SU-DHL-6 (cell line): Measurements from ENCODE around the gene CRKL.

ENCODE experiments used
- H2AFZ ChIP-seq: fragments of 200-600 bp; sonication (generic); 2 replicates; pipeline ENCODE4 v1.6.1; 2014; ENCODE audit warnings: low read depth, mild to moderate bottlenecking, moderate library complexity, mixed read lengths, antibody characterized with exemption, low read length; ENCODE audit not compliant: severe bottlenecking
- H3F3A ChIP-seq: fragments of 200-600 bp; shearing (Covaris generic); 2 replicates; pipeline ENCODE4 v1.6.0; 2016; ENCODE audit warnings: antibody characterized with exemption, mild to moderate bottlenecking; ENCODE audit not compliant: insufficient read depth
- H3K27ac ChIP-seq: fragments of 200-600 bp; sonication (generic); 2 replicates; pipeline ENCODE4 v1.5.1; 2016; ENCODE audit warnings: low read depth, mild to moderate bottlenecking, low read length, moderate library complexity, mixed read lengths
- H3K27me3 ChIP-seq: fragments of 200-600 bp; sonication (generic), shearing (Covaris generic); 2 replicates; pipeline ENCODE4 v1.6.0; 2014; ENCODE audit warnings: mild to moderate bottlenecking, low read length
- H3K36me3 ChIP-seq: fragments of 200-600 bp; sonication (generic); 2 replicates; pipeline ENCODE4 v1.6.1; 2014; ENCODE audit warnings: mild to moderate bottlenecking, low read length, mixed read lengths
- H3K4me2 ChIP-seq: fragments of 300-600, 200-600 bp; shearing (Covaris generic), sonication (generic); 2 replicates; pipeline ENCODE4 v1.6.0; 2014; ENCODE audit warnings: low read length, low read depth, mild to moderate bottlenecking; ENCODE audit not compliant: poor library complexity, severe bottlenecking
- H3K4me3 ChIP-seq: fragments of 200-600 bp; sonication (generic); 2 replicates; pipeline ENCODE4 v1.5.1; 2014; ENCODE audit warnings: antibody characterized with exemption, low read length, mild to moderate bottlenecking, mixed read lengths; ENCODE audit not compliant: insufficient read depth, poor library complexity, severe bottlenecking
- H3K79me2 ChIP-seq: fragments of 200-600 bp; sonication (generic); 2 replicates; pipeline ENCODE4 v1.6.1; 2014; ENCODE audit warnings: mild to moderate bottlenecking, low read length, moderate library complexity; ENCODE audit not compliant: insufficient read depth
- H3K9ac ChIP-seq: fragments of 200-600 bp; sonication (generic); 2 replicates; pipeline ENCODE4 v1.7.0; 2014; ENCODE audit warnings: mild to moderate bottlenecking, low read length
- H3K9me2 ChIP-seq: fragments of 200-600 bp; sonication (generic); replicated peaks from 2 replicates; pipeline ENCODE4 v1.6.1; 2014; ENCODE audit warnings: low read length; ENCODE audit not compliant: insufficient read depth
- H3K9me3 ChIP-seq: fragments of 200-600 bp; sonication (generic); 2 replicates; pipeline ENCODE4 v1.6.1; 2014; ENCODE audit warnings: low read length, mixed read lengths; ENCODE audit not compliant: insufficient read depth
- H4K20me1 ChIP-seq: fragments of 200-600 bp; sonication (generic); 2 replicates; pipeline ENCODE4 v1.6.1; 2014; ENCODE audit warnings: low read depth, mild to moderate bottlenecking, antibody characterized with exemption, low read length, moderate library complexity, mixed read lengths
- CTCF ChIP-seq: fragments of 200-600 bp; sonication (generic); IDR thresholded peaks from one replicate; pipeline ENCODE4 v1.5.1; 2017; ENCODE audit warnings: antibody characterized with exemption, mild to moderate bottlenecking, low read length, moderate library complexity; ENCODE audit not compliant: insufficient read depth, poor library complexity, severe bottlenecking
- EZH2phosphoT487 ChIP-seq: fragments of 200-600 bp; sonication (generic), shearing (Covaris generic); conservative IDR thresholded peaks from 2 replicates; pipeline ENCODE4 v1.6.1; 2018; ENCODE audit warnings: mild to moderate bottlenecking, antibody characterized with exemption, low read length, moderate library complexity, mixed read lengths

CRKL gene

GRCh38 chr22:21000207-21000986 lies 83.2 kb downstream of the CRKL start:
- Histone ChIP-seq H3K4me2 (peak overlapping the region; percentile 90), H3K36me3 (no peaks in the 10 kb centered on the region), H3K9me3 (no peaks in the 10 kb centered on the region), H3K9me2 (no peaks in the 10 kb centered on the region), H4K20me1 (no peaks in the 10 kb centered on the region), H3K4me3 (peak overlapping the region; percentile 89), H3K27me3 (no peaks in the 10 kb centered on the region), H2AFZ (no peak overlapping the region), H3K27ac (peak overlapping the region; percentile 95), H3K9ac (peak overlapping the region; percentile 95), H3K79me2 (peaks cover 8% of the 10 kb centered on the region), H3F3A (no peaks in the 10 kb centered on the region)
- TF ChIP-seq CTCF (no peak), EZH2phosphoT487 (no peak)

- H3K9me3 ChIP-seq: no peaks in the 10 kb centered on the region
- no peaks in the 10 kb centered on the region for H4K20me1 ChIP-seq
- no peaks in the 10 kb centered on the region for H3K36me3 ChIP-seq
- no peak for TF ChIP-seq EZH2phosphoT487
- TF ChIP-seq CTCF: no peak
- H3K27me3 ChIP-seq: no peaks in the 10 kb centered on the region
- no peaks in the 10 kb centered on the region for H3K9me2 ChIP-seq
- peak overlapping the region; percentile 80 for H2AFZ ChIP-seq
- peak overlapping the region; percentile 95 for H3K9ac ChIP-seq
- H3K4me3 ChIP-seq: peak overlapping the region; percentile 89
- H3K27ac ChIP-seq: peak overlapping the region; percentile 95
- no peaks in the 10 kb centered on the region for H3F3A ChIP-seq
- H3K4me2 ChIP-seq: peak overlapping the region; percentile 90
- peaks cover 8% of the 10 kb centered on the region for H3K79me2 ChIP-seq
Observed at GRCh38 chr22:21000987-21001600, 83.9 kb downstream of the CRKL start.

GRCh38 chr22:21001601-21002325 lies 84.6 kb downstream of the CRKL start, which contains the start of gene THAP7:
Gene THAP7, minus strand, starts transcription at chr22:21002118. Its CDS starts 207 bp downstream, at chr22:21001911.
- H3K4me3 ChIP-seq: peak within 1 kb of the TSS; percentile 89
- no peaks in the 10 kb centered on the region for H3K9me2 ChIP-seq
- H2AFZ ChIP-seq: peak within 1 kb of the TSS; percentile 80
- peak within 1 kb of the TSS; percentile 90 for H3K4me2 ChIP-seq
- TF ChIP-seq EZH2phosphoT487 (no peak), CTCF (no peak)
- no peaks in the 10 kb centered on the region for H3F3A ChIP-seq
- peak within 1 kb of the TSS; percentile 95 for H3K9ac ChIP-seq
- peaks cover 8% of the 10 kb centered on the region for H3K79me2 ChIP-seq
- H3K27me3 ChIP-seq: no peaks in the 10 kb centered on the region
- H3K27ac ChIP-seq: peak within 1 kb of the TSS; percentile 95
- H4K20me1 ChIP-seq: no peaks in the 10 kb centered on the region
- no peaks in the 10 kb centered on the region for H3K36me3 ChIP-seq
- no peaks in the 10 kb centered on the region for H3K9me3 ChIP-seq
